ENCODE measurements around the gene ITPA.
"Not testable (repeated sequence)": the region's sequence is repeated elsewhere in the genome, so short reads cannot be mapped to it uniquely, and the experiment has no call there.

Gene ITPA

DNA sequence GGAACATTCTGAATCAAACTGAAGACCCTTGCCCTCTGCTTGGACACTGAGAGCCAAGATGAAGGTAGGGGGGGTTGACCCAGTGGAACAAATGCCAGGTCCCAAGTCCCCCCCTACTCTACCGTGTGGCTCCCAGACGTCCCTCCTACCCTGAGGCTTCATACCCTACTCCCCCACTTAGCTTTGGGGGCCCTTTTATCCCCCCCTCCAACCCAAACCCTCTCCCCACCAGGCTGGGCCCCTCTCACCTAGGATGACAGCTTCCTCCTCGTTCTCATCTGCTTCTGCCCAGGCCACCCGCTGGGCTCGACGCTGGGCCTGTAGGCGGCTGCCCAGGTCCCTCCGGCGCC is 6.4 kb upstream of the ITPA start:
- no peak for FAIRE-seq

GRCh38 chr20:3203315-3204123 is 5.8 kb upstream of the ITPA start:
- no peak for FAIRE-seq

GRCh38 chr20:3204124-3204794 is 5.0 kb upstream of the ITPA start, which contains the start of gene DDRGK1:
DDRGK1 (minus strand) TSS chr20:3204682; CDS start chr20:3204627, 55 bp downstream.
- peak; percentile 86 for FAIRE-seq

- no peak for FAIRE-seq
Observed at GRCh38 chr20:3208786-3209256, 477 bp upstream of the ITPA start.

DNA sequence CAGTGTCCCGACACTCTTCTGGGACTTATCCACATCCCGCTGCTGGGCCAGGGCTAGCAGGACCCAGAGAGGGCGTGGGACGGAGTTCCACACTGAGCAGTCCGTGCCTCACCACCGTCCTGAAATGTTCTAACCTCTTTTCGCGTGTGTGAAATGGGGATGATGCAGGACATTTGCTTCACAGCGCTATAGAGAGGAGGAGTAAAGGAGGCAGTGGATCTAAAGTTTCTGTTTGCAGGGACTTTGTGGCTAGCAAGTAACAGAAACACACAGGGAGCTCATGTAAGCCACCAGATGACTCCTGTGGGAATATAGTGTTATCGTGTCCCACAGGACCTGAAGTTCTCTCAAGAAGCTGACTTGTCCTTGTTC is 634 bp downstream of the ITPA start:
- no peak for FAIRE-seq

DNA sequence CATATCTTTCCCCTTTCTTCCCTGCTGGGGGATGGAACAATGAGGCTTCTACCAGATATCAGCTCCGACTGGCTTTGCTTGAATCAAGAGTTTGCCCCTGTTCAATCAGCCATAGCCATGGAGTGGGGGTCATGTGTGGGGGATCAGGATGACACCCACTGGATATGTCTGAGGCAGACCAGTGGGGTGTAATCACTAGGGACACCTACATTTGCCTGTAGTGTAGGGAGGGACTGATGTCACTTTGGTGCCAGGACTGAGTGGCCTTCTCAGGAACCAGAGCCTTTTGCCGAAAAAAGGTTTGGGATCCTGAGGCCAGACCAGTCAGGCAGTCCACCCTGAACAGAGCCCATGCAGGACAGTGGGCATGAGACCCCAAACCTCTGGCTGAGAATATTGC is 1.0 kb downstream of the ITPA start:
- FAIRE-seq: no peak

- no peak for FAIRE-seq
Observed at GRCh38 chr20:3213226-3213625, 3.9 kb downstream of the ITPA start.

GRCh38 chr20:3215359-3215917 is 6.1 kb downstream of the ITPA start:
- FAIRE-seq: not testable (repeated sequence)

DNA sequence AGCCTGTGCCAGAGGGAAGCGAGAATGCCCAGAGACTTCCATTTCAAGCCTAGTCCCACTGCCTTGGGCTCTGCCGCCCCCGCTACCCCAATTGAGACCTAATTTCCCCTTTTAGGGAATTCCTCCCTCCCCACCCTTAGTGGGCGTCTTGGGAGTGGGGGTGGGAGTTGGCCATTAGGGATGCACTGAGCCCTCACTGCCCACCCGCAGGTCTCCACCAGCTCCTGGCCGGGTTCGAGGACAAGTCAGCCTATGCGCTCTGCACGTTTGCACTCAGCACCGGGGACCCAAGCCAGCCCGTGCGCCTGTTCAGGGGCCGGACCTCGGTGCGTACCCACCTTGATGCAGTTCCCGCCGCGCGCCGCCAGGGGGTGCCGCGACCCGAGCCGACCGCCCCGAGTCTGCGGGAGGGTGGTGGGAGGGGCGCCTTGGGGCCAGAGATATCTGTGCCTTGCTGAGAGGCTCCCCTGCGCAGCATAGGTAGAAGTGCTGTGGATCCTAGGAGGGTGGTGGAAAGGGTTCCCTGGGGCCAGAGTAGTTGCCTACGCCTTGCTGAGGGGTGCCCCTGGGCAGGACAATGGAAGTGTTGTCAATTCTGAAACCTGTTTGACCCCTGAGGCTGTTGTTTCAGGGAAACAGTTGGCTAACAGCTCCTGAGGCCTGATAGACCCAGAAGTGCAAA is 9.2 kb downstream of the ITPA start:
- no peak for FAIRE-seq

- FAIRE-seq: no peak
Observed at GRCh38 chr20:3221398-3222226, 12.3 kb downstream of the ITPA start.

DNA sequence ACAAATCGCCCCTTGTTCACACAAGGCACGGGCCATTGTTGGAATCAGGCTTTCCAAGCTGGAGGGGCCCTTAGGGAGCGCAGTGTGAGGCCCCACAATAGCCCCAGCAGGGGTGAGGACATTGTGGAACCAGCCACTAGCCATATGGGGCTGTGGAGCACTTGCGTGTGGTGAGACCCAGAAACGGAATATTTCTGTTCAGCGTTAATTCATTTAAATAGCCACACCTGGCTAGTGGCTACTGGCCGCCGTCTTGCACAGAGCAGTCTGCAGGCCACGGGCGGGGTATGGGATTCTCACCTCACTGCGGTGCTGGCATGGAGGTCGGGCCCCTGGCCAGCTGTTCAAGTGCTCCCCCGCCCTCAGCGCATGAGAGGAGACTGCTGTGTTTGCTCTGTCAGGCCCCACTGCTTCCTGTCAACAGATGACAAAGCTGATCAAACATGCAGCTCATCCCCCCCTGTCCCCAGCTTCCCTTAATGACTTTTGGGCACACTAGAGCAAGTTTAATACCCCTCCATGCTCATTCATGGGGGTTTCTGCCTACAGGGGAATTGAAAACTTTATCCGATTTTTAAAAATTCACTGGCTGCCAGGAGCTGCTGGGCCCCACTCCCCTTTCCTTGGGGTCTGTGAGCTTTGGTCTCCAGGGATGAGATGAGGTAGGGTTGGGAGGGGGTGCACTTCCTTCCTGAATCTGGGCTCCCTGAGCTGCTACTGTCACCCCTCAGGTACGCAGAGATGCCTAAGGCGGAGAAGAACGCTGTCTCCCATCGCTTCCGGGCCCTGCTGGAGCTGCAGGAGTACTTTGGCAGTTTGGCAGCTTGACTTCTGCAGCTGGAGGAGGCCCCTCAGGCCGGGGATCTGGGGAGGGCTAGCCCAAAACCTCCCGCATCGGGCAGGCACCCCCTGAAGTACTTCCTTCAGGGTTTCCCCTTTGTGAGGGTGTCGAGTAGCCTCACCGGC is 13.6 kb downstream of the ITPA start:
- no peak for FAIRE-seq

DNA sequence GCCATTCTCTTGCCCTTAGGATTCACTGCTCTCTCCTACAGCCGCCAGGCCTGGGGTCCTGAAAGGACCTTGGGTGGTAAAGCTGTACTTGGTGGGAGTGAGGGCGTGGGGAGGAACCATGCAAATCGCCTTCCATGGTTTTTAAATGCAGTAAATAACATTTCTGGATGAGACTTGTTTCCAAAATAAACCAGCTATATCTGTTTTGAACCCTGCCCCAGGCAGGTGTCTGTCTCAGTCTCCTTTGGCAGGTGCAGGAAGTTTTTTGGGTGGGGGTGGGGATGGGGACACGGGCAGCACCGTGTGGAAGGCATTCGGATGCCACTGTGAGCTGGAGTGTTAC is 14.3 kb downstream of the ITPA start:
- no peak for FAIRE-seq

DNA sequence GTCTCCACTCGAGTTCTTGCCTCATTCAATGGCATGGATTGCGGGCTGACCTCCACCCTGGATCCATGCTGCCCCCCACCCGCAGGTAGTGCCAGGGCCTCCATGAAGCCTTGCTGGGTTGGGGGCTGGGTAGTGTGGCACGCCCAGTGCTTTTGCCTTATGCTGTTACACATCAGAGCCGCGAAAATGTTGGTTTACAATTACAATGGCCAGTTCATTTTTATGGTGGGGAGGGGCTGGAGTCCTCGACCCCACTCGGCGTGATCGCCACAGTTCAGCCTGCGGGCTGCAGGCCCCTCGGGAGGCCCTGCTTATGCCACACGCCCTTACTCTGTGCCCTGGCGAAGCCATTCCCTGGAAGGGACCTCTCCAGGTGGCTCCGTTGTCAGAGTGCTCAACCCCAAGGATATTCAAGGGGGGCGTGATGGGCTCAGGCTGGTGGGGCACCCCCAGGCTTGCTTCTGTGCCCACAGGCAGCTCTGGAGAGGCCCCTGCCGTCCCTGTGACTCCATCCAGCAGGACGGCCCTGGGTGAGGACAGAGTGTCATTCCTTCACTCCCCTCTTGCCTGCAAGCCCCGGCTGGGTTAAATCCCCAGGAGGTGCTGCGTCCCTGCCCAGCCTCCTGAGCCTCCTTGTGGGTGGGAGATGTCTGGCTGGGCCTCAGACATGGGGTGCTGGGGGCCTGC is 14.8 kb downstream of the ITPA start:
- FAIRE-seq: no peak

- no peak for FAIRE-seq
Observed at GRCh38 chr20:3224681-3225421, 15.6 kb downstream of the ITPA start.

DNA sequence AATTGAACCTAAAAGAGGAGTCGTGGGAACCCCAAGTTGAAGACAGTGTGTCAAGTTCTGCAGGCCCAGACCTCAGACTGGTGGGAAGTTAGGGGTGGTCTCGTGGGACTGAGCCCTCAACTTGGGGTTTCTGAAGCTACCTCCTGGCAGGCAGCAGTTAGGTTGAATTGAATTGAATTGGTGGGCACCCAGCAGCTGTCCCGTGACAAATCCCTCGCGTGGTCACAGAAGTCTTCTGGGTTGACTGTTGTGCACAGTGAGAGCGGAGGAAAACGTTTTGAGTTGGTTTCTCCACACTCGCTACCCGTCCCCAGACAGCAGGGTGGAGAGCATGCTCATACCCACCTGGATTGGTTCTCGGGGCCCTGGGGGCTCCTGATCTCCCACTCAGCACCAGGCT is 16.8 kb downstream of the ITPA start:
- no peak for FAIRE-seq

DNA sequence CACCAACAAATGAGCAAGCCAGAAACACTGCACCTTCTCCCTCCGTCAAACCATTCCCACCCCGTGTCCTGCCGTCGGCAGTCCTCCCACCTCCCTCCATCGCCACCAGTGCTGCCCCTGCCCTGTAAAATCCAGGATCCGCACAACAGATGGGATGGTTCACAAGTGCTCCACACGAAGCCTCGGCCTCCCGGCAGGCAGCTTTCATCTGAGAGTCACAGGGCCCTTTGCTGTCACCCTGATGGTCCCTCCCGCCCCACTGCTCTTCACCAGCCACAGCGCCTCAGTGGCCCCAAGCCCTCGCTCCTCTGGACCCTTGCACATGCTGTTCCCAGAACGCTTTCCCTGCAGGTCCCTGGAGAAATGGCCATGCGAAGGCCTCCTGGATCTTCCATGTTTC is 17.6 kb downstream of the ITPA start:
- no peak for FAIRE-seq

DNA sequence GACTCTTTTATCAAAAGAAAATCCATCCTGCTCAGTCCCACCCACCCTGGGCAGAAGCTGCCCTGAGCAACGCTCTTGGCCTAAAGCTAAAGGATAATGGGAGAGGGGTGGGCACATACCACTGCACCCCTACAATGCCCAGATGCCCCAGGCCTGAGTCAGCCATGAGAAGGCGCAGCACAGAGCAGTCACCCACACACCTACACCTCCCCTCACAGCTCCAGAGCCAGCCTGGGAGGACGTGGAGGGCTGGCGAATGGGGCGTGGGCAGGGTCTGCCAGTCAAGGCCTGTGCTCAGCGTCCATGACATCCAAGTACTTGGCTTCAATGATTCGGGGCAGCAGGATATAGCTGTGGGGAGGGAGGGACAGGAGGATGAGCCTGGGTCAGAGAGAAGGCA is 18.2 kb downstream of the ITPA start:
- FAIRE-seq: no peak

- FAIRE-seq: no peak
Observed at GRCh38 chr20:3227936-3228749, 18.8 kb downstream of the ITPA start.

GRCh38 chr20:3228750-3229032 is 19.4 kb downstream of the ITPA start:
- FAIRE-seq: no peak

DNA sequence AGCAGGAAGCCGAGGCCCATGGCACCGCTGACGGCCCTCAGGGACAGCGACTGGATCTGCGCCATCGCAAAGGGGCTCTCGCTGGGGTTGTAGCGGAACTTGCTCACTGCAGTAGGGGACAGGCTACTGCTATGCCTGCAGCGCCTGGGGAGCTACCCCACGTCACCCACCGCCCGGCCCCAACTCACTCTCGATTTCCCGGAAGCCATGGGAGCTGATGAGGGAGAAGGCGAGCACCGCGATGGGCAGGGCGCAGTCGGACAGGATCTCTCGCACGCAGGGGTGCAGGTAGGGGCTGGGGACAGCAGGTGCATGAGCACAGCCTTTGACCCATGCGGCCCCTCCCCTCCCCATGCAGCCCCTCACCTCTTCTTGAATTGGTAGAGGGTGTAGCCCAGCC is 19.9 kb downstream of the ITPA start:
- no peak for FAIRE-seq

Data from G401.6 (cell line).